CD4-positive, alpha-beta T cell treated with Interferon gamma for 1 hour (primary cell): Measurements from ENCODE around the gene PCGF2.
"Not testable (repeated sequence)": the region's sequence is repeated elsewhere in the genome, so short reads cannot be mapped to it uniquely, and the experiment has no call there.

Experiments used
- DNase-seq: peaks from one replicate; pipeline ENCODE4 v3.0.0-alpha.2; 2020

PCGF2 gene

DNA sequence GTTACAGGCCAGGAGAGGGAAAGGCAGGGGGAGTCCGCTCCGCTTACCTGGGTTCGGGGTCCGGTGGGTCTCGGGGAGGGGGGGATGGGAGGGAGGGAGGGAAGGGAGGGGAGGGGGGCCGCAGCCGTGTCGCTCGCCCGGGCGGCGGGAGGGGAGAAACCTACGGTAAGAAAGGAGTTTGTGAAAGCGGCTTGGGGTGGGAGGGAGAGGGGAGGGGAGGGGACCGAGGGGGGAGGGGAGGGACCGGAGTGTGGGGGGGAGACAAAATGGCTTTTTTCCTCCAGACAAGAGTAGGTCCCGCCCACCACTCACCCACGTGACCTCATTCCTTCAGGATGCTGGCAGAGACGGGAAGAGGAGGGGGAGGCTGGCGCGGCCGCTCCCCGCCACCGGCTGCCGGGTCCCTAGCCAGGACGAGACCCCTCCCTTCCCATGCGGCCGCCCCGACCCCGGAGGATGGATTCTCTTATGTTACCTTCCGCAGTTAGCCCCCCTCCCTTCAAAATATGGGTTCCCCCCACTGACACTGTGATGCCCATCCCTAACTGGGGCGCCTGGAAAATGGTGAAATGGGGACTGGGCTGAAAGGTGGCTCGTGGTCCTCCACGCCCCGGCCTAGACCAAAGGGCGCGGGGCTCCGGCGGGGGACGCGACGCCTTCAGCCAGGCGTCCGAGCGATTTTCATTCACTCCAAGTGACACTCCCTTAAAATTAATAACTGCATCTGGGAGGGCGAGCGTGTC lies at the start of gene PCGF2:
Gene PCGF2, minus strand, starts transcription at position 188 of the 743 bp plus-strand sequence. CDS start 7,934 bp downstream, outside the sequence.
- DNase-seq: no peak

DNA sequence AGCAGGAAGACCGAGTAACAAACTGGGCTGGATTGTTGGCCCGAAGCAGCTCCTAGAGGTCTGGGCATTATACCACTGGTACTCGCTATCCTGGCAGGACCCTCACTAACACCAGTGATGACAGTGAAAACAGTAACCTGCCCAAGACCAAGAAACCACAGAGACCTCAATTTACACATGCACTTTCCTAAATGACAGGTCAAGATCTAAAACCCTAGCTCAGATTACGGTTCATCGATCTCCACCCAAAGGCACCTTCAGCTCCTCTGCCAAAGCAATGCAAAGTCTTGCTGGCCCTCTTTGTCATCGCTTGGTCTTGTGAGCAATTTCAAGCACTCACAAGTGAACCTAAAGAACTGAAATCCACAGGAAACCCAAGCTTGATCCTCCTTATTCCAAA lies 49.7 kb upstream of the PCGF2 start:
- DNase-seq: no peak

DNA sequence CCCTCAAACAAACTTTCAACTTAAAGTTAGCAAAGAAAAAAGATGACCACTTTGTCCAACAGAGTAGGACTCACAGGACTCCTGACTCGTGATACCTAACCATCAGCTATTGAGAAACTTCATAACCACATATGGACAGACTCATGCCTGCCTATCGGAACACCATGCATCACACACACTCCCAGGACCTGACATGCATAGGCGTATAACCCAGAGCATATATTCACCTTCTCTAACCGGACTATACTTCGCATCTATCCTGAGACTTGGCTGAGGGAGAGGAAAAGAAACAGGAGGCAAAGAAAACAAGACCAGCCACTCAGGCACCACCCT lies 49.0 kb upstream of the PCGF2 start:
- DNase-seq: no peak

DNA sequence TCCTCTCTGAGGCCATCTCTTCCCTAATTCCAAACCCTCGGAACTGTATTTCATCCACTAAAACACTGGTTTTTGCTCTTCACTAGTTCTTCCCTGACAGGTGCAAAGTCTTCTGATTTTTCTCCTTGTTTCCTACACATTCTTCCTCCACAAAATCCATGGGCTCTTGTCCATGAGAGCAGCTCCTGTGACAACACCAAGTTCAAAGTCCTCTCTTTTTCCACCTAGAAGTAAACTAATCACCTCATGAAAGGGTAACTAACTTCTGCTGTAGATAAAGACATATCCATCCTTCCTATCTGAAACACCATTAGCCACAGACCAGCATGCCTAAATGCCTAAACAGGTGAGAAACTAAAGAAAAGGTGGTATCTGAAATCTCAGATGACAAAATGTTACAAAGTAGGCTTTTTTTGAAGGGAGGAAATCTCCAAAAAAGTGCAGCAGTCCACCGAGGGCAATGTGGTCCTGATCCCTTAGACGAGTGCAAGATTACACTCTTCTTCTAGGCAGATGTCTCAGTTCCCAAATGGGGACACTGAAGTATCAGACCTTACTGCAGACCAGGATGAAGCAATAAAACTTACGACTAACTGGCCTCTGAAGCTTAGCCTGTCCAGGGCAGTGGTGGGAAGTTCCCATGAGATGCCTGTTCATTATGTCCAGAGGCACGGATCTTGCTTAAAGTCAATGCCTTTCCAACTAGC lies 48.5 kb upstream of the PCGF2 start:
- DNase-seq: no peak

DNA sequence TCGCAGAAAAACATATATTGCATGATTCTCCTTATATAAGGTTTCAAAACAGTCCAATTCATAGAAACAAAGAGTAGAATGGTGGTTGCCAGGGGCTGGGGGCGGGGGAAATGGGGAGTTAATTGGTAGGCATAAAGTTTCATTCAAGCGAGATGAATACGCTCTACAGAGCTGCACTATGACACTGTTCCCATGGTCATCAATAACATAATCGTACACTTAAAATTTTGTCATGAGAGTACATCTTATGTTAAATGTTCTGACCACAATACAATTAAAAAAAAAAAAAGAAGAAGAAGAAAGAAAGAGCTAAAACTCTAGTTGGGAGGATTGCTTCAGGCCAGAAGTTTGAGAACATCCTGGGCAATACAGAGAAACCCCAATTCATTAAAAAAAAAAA lies 46.1 kb upstream of the PCGF2 start:
- no peak for DNase-seq

DNA sequence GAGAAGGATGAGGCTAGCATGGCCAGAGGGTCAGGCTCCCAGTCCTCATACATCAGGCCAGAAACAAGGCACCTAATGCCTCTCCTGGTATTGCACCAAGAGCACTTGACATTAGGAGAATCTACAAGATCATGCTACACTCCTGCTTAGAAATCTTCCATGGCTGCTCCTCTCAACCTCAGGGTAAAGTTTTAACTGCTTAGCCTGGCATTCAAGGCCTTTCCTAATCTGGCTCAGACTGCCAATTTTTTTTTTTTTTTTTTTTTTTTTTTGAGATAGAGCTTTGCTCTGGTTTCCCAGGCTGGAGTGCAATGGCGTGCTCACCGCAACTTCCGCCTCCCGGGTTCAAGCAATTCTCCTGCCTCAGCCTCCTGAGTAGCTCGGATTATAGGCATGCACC lies 43.0 kb upstream of the PCGF2 start:
- DNase-seq: no peak

DNA sequence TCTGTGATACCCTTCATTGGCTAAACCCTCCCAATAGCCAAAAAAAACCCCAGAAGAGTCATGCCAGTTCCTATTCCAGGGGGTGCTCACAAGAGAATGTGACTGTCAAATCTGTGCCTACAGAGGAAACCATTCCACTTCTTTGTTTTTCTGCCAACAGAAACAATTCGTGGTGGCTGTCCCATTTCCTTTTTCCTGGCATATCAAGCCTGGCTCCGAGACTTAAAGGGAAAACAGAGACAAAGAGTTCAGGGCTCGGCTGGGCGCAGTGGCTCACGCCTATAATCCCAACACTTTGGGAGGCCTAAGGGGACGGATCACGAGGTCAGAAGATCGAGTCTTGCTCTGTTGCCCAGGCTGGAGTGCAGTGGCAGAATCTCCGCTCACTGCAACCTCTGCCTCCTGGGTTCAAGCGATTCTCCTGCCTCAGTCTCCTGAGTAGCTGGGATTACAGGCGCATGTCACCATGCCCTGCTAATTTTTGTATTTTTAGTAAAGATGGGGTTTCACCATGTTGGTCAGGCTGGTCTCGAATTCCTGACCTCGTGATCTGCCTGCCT lies 42.1 kb upstream of the PCGF2 start:
- not testable (repeated sequence) for DNase-seq

DNA sequence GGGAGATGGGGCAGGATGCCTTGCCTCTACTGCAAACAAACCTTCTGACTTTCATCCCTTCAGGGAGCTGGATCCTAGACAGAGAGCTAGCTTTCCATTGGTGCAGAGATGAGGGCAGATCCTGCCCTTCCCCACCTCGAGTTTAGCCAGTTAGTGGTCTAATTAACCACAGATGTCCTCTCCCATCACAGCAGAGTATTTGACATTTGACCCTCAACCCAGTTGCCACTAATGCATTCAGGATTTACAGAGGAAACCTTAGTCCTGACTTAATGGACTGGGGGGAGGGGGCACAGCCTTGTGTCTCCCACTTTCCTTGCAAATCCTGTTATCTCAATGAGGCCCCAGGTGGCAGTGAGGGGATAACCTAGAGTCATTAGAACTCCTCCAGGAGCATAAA lies 41.0 kb upstream of the PCGF2 start:
- DNase-seq: no peak

DNA sequence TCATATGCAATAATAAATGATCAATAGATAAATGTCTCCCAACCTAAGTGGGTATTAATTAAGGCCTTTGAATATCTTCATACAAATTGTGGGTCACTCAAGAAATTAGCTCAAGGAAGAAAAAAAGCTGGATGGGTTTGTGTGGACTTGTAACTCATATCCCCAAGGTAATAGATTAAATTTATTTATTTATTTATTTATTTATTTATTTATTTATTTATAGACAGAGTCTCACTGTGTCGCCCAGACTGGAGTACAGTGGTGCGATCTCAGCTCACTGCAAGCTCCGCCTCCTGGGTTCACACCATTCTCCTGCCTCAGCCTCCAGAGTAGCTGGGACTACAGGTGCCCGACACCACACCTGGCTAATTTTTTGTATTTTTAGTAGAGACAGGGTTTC lies 39.9 kb upstream of the PCGF2 start:
- DNase-seq: not testable (repeated sequence)

DNA sequence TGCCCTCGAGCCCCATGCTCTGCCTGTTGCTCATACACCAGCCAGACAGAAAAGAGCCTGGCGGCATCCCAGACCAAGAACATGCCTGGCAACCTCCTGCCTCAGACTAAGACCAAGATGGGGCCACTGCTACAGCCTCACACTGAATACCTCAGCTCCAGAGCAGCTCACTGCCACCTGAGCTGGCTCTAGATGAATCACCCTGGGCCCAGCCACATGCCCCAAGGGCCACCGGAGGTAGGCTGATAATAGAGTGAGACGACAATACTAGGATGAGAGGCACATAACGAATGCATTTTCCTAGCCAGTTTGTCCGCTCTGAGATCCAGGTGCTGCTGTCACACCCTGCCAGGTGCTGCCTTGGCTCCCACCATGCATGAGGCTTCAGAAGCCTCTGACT lies 38.2 kb upstream of the PCGF2 start:
- DNase-seq: no peak

DNA sequence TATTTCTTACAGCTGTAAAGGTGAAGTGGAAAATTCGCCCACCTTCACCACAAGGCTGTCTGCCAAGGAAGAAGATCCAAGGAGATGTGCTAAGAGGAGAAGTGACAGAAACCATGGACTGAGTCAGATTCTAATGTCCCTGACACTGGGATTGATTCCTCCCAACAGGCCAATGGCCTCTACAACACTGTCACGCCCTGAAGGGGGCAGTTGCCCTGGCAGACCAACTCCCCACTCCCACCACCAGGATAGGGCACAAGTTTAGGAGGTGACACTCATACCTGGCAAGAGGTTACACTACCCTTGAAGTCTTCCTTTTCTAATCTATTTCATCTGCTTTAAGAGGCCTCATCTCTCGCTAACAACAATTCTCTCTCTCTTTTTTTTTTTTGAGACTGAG lies 35.1 kb upstream of the PCGF2 start:
- no peak for DNase-seq

DNA sequence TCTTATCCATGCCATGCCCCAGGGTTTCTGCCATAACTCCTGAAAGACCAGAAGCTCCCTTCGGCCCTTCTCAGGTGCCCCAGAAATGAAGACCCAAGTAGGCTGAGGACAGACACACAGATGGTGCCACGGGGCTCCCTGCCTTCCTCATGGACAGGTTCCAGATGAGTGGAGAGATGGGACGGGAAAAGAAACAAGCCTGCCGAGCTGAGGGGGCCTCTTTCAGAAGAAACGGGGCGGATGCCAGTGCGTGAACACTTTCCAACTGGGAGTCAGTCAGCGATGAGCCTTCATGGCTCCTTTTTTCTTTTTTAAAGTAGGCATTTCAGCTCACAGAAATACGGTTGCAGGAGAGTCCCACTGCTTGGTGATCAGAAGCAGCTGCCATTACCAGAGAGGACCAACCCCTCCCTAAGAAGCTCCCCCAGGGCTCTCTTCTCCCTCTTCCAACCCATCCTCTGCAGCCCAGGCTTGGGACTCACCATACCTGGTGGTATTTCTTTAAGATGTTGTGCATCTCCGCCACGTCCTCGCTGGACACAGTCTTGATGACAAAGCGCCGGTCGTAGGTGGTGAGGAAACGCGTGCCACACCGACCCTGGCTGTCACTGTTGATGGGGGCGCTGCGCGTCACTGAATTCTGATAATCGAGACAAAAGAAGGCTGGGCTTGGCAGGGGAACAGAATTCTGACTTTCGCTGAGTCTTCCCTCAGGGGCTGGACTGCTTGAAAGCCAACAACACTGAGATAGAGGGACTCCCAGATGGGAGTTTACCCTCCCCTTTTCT lies 32.0 kb upstream of the PCGF2 start:
- DNase-seq: no peak

DNA sequence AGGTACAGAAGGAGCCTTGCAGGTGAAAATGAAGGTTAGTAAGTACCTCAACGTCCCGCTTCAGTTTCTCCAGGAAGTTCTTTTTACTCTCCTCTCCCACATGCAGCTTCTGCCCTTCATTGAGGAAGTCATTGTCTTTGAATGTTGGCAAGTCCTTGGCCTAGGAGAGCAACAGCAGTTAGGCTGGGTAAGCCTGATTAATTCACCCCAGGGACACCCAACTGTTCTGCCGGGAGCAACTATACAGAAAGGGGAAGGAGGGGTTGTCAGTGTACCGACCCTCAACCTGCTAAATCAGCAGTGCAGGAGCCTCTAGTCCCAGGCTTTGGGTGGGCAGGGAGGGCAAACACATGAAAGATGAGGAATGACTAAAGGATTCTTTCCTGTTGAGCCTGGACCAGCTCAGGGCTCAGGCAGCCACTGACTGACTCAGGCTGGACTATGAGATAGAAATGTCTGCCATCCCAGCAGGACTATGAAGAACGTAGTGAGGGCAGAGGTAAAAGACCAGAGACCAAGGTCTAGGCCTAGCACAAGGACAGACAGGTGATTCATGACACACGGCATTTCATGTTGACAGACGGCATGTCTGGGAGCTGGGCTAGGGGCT lies 29.6 kb upstream of the PCGF2 start:
- DNase-seq: no peak

DNA sequence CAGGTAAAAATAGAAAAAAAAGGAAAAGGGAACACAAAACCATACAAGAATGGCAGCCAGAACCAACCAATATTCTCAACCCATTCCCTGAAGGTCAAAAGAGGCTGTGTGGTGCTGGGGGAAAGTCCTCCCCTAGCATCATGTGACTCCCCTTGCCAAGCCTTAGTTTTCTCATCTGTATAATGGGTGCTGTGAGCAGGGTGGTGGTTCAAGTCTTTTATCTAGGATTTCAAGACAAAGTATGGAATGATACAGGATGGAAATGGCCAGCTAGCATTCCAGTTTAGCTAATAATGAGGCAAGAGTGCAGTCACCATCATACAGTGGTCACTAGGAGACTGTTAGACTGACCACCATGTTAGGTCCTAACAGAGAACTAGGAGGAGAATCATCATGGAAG lies 25.1 kb upstream of the PCGF2 start:
- no peak for DNase-seq

DNA sequence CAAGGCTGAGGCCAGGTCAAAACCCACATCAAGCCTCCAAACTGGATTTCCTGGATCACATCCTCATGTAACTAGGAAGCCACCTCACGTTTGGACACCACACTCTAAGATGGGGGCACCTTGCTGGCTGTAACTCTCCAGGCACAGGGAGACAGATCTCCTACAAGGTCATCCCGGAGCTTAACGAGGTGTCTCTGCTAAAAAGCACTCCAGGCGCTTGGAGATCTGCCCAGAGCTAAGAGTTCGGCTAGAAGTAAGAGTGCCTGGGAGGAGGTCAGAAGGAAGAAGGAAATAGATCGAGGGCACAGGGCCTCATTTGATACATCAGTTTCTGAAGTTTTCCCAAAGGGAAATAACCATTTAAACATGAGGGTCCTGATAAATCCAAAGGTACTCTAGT lies 20.3 kb upstream of the PCGF2 start:
- no peak for DNase-seq

DNA sequence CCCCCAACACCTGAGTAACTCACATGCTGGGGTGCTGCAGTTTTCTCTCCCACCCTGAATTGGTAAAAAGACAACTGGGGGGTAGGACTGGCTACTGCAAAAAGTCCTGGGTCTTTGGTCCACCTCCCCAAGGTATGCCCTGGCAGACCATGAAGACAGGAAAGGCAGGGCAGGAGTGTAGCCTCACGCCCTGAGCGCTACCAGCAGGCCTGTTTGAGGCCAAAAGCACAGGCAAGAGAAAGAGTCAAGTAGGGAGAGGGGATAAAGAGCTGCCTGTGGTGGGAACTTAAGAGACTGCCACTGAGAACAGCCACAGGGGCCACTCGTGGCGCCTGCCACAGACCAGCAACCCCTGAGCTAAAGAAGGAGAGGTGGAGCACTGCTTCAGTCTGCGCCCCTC lies 18.2 kb upstream of the PCGF2 start:
- DNase-seq: no peak

DNA sequence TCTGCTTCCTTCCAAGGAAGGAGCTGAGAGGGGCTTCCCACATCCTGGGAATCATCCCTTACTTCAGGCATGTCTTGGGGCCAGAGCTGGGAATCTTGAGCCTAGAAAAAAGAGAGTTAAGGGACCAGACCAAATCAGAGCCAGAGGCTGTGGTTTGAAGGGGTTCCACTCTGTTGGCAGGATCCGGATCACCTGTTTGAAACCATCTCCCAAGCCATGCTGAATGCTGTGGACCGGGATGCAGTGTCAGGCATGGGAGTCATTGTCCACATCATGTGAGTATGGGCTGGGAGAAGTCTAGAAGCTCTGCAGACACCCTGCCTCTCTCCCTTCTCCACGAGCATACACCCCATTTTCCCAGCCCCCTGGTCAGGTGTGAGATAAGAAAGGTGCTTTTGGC lies 14.1 kb upstream of the PCGF2 start:
- no peak for DNase-seq

DNA sequence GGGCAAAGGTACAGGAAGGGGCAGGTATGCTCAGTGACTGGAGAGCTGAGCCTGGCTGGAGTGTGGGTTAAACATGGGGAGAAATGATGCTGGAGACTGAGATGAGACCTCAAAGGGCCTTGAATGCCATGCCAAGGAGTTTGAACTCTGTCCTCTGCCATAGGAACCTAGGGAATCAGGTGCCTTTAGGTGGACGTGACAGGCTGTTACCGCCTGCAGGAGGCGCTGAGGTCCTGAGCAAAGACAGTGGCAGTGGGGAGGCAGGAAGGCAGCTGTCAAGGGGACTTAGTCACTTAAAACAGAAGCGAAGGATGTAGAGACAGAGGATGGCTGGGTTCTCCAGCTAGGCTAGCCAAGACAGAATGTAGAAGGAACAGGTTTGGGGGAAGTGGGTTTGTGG lies 13.5 kb upstream of the PCGF2 start:
- DNase-seq: peak; percentile 14

DNA sequence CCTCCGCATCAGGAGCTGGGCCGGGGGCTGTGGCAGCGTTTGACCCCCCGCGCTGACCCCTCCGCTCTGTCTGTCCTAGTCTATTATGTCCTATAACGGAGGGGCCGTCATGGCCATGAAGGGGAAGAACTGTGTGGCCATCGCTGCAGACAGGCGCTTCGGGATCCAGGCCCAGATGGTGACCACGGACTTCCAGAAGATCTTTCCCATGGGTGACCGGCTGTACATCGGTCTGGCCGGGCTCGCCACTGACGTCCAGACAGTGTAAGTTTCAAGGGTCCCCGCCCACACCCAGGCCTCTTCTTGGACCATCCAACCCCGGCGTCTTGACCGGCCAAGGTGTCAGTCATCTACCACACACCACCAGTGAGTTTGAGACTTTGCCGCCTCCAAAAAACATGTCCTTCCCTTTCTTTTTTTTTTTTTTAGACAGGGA lies 5.0 kb upstream of the PCGF2 start:
- no peak for DNase-seq

DNA sequence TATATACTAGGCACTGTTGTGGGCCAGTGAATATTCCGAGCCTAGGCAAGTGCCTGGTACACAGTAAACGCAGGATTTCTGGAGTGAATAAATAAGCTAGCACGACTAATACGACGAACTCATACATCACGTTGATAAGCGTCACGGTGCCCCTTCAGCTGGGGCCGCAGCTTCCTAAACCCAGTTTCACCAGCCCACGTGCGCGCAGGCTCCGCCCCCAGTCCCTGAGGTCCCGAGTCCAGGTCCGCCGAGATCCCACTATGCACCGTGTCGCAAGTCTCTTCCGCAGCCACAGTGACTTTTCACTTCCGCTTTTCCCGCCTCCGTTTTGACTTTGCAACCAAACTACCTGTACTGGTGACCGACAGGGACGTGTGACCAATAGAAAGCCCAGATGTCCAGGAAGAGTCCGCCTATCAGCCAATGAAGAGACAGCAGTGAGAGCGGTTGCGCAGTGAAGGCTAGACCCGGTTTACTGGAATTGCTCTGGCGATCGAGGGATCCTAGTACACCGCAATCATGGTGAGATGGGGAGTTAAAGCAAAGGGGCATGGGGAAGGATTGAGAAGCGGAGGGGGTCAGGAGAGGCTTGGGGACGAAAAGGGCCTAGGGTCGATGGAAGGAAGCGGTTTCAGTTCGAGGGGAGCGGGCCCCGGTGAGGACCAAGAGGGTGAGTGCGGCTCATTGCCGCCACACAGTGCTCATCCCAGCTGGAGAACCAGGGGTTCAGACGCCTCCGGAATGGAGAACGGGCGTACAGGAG lies 4.4 kb upstream of the PCGF2 start, which contains the start of gene PSMB3:
Gene PSMB3, plus strand, starts transcription at position 434 of the 763 bp plus-strand sequence. Its CDS starts 86 bp downstream, at position 520.
- DNase-seq: peak; percentile 99

DNA sequence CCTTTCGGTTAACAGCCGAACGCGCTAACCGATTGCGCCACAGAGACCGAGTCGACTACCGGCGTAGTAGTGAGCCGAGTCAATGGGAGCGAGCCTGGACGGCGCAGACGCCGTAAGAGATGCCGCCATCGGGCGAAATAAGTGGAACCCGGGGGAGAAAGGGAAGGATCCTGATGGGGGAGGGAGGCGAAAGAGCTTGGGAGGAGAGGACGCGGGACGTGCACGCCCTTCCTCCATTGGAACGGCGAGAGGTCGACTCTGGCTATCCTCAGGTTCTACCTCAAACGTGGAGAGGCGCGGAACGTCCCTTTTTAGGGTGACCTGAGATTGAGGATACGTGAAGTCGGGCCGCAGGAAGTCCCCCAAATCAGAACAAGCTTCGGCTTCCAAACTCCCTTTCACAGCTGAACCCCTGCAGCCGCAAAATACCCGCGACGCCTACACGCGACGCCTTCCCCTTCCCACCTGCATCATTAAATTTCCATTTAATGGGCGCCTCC lies 3.7 kb upstream of the PCGF2 start:
- DNase-seq: peak; percentile 81
